NCI-H146 (cell line): ENCODE measurements around the gene UBTD1.

Experiments used
- DNase-seq: peaks from one replicate; lab custom pipeline; 2025; lab: John Stamatoyannopoulos, UW

Gene UBTD1

GRCh38 chr10:97483506-97483905 lies 15.2 kb upstream of the UBTD1 start:
- no peak for DNase-seq

- DNase-seq, result no peak
Observed at GRCh38 chr10:97483921-97484320, 14.8 kb upstream of the UBTD1 start.

- DNase-seq, result no peak
Observed at GRCh38 chr10:97485647-97486281, 13.0 kb upstream of the UBTD1 start.

GRCh38 chr10:97490592-97490991 lies 8.1 kb upstream of the UBTD1 start:
- DNase-seq, result no peak

GRCh38 chr10:97494151-97494550 lies 4.6 kb upstream of the UBTD1 start:
- DNase-seq, result no peak

DNA sequence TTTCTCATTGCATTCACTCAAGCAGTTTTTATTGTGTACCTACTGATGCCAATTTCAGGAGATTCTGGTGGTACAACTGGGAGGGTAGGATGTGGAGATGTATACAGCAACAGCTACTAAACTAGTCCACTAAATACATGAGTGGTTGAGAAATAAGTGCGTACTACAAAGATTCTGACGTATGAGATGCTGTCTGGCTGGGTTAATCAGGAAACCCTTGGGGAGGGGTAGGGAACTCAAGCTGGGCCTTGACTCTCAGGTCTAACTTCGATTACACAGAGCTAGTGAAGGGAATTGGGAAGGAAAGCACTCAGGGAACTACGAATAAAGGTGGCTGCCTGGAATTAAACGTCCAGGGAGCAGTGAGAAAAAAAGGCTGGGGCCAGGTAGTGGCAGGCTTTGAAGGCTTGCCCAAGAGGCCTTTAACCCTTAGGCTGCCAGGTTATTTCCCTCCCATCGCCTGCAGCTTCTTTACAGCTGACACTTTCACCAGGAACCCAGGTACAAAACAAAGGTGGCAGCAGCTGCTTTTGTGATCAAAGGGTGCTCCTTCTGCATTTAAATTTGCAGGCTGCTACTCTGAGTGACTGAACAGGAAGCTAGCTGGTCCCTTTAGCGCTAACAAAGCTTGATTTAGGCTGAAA lies 3.7 kb upstream of the UBTD1 start:
- DNase-seq, result no peak

GRCh38 chr10:97497572-97498075 lies 1.1 kb upstream of the UBTD1 start:
- peak; percentile 80 for DNase-seq

GRCh38 chr10:97498076-97498840 lies 466 bp upstream of the UBTD1 start, which contains the start of gene MMS19:
TSS of gene MMS19 (minus strand) at chr10:97498422. CDS start at chr10:97498384, 38 bp downstream.
- peak; percentile 99 for DNase-seq

- DNase-seq, result peak; percentile 57
Observed at GRCh38 chr10:97499561-97500296, 1.0 kb downstream of the UBTD1 start.

DNA sequence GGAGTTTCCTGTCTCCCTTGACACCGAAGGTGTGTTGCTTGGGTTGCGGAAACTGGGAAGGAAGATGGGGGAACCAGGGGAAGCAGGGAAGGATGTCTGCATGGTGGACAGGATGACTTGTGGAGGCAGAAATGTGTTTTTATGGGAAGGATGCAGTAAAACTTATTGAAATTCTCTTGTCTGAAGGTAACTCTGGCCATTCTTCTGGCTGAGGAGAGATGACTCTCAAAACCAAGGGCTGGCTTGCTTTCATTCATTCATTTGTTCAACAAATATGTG lies 1.5 kb downstream of the UBTD1 start:
- no peak for DNase-seq

GRCh38 chr10:97502916-97503315 lies 4.2 kb downstream of the UBTD1 start:
- no peak for DNase-seq

DNA sequence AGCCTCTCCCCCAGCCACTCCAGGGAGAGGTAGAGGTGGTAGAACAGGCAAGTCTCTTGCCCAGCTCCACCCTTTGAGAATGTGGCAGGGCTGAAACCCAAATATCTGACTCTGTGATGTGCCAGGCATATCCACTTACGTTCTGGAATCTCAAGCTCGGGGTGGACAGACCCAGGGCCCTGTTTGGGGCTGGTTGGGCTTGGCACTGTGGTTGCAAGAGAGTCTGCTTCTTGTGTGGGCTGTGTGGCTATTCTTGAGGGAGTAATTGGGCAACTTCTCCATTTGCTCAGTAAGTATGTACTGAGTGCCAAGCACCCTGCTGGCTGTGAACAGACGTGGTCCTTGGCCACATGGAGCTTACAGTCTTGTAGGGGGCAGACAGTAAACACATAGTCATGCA lies 4.7 kb downstream of the UBTD1 start:
- DNase-seq, result no peak

GRCh38 chr10:97505152-97505551 lies 6.4 kb downstream of the UBTD1 start:
- DNase-seq, result no peak

GRCh38 chr10:97506199-97506991 lies 7.7 kb downstream of the UBTD1 start:
- DNase-seq, result no peak

DNA sequence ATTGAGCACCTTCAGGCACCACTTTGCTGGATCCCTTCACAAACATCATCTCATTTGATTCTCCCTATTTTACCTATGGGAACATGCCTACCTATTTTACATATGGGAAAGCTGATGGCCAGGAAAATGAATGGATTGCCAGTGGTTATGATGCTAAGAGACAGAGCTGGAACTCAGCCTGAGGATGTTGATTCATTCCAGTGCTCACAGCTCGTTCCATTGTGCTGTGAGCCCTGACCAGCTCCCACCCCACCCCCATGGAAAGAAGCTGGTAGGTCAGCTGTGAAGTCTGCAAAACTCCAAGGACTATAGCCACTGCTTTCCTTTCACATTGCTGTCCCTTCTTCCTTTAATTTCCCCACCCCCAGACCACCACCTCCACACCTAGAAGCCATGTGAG lies 9.6 kb downstream of the UBTD1 start:
- no peak for DNase-seq

DNA sequence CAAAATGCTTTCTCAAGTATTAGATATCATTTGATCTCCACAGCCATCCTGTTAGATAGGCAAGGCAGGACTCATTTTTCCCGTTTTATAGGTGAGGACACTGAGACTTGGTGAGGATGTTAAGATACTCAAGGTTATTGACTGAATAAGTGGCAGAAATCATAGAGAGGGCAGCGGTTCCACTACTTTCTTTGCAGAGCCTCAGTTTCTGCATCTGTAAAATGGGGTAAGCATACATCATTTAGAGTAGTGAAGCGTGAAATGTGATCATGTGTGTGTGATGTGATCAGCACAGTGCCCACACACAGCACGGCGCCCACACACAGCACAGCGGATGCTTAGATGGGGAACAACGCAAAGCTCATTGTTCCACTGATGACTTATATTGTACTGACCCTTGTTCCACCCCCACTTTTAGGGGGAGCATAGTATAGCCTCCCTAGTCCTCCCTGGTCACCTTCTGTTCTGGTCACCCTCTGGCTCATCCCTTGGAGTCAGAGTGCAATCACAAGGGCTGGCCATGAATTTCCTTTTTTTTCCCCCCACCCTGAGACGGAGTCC lies 10.5 kb downstream of the UBTD1 start:
- no peak for DNase-seq

DNA sequence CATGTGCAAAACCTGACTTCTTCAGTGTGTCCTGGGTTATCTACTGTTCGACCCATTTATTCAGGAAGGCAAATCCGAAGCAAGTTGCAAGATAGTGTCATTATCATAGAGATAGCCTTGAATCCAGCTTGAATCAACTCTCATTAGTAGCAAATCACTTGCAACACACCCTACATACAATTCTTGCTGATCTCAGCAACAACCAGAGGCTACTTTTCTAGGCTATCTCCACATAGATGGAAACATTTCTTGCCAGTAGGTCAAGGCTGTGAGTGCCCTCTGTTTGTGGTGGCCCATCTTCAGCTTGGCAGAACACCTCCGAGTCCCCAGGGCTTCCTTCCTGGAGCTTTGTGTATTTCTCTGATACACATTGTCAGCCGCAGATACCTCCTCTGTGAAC lies 12.0 kb downstream of the UBTD1 start:
- DNase-seq, result no peak

- no peak for DNase-seq
Observed at GRCh38 chr10:97511711-97512440, 13.2 kb downstream of the UBTD1 start.

- DNase-seq, result no peak
Observed at GRCh38 chr10:97512993-97513392, 14.3 kb downstream of the UBTD1 start.

GRCh38 chr10:97514344-97514743 lies 15.6 kb downstream of the UBTD1 start:
- DNase-seq, result no peak
